Ishikawa (cell line): Measurements from ENCODE around the gene ISM2.

Experiments used
- CEBPB ChIP-seq: IDR thresholded peaks from 2 replicates; pipeline ENCODE4 v1.6.1; 2012
- CREB1 ChIP-seq: IDR thresholded peaks from 2 replicates; pipeline ENCODE4 v1.6.1; 2012; ENCODE audit warnings: low read depth
- EGR1 ChIP-seq: IDR thresholded peaks from 2 replicates; pipeline ENCODE4 v1.6.1; 2012
- EP300 ChIP-seq: IDR thresholded peaks from 2 replicates; pipeline ENCODE4 v1.6.1; 2012; ENCODE audit warnings: borderline replicate concordance
- RAD21 ChIP-seq: IDR thresholded peaks from 2 replicates; pipeline ENCODE4 v1.6.1; 2012; ENCODE audit warnings: low read depth
- REST ChIP-seq: IDR thresholded peaks from 2 replicates; pipeline ENCODE4 v1.6.1; 2012; ENCODE audit warnings: low read depth, mild to moderate bottlenecking
- TAF1 ChIP-seq: IDR thresholded peaks from 2 replicates; pipeline ENCODE4 v1.6.1; 2012; ENCODE audit warnings: low read depth, mild to moderate bottlenecking
- TEAD4 ChIP-seq: IDR thresholded peaks from 2 replicates; pipeline ENCODE4 v1.6.1; 2012
- TF ChIP-seq, protein P1 (sequence below): IDR thresholded peaks from 2 replicates; pipeline ENCODE4 v1.6.1; 2012

DNA sequence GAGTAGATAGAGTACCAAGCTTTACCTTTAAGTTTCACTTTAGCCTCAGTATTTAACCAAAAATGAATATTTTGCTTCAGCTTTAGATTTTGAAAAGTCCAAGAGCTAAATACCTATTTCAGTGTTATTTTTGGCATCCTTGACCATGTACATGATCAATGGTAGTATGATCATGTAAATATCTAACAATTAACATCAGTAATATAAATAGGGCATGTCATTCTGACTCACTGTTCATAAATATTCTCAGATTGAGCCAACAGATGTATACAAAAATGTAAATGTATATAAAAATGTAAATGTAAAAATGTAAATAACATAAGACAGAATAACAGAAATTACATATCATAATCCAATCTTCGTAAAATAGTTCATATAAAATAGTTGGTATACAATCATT lies 60.0 kb downstream of the ISM2 start:
- TF ChIP-seq, protein P1, sequence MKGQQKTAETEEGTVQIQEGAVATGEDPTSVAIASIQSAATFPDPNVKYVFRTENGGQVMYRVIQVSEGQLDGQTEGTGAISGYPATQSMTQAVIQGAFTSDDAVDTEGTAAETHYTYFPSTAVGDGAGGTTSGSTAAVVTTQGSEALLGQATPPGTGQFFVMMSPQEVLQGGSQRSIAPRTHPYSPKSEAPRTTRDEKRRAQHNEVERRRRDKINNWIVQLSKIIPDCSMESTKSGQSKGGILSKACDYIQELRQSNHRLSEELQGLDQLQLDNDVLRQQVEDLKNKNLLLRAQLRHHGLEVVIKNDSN, result no peak
- no peak for TF ChIP-seq EP300
- TF ChIP-seq RAD21, result no peak
- no peak for TF ChIP-seq EGR1
- TF ChIP-seq CEBPB, result no peak
- TF ChIP-seq CREB1, result no peak
- no peak for TF ChIP-seq TAF1
- TF ChIP-seq TEAD4, result no peak
- TF ChIP-seq REST, result no peak
